Lower leg skin (tissue), 3 donors: Measurements from ENCODE around the gene ALDH1A2.

ENCODE experiments used
- CTCF ChIP-seq, 3 donors: fragments of 450-650 bp; IDR thresholded peaks; one replicate each; pipeline ENCODE4 v1.5.1; 2016; ENCODE audit warnings: antibody characterized with exemption in 3 of 3, mild to moderate bottlenecking in 3 of 3, moderate library complexity in 2 of 3
- POLR2A ChIP-seq, 2 donors: fragments of 450-650 bp; IDR thresholded peaks; one replicate each; pipeline ENCODE4 v1.6.1; 2016 to 2017; ENCODE audit warnings: antibody characterized with exemption in 2 of 2, mild to moderate bottlenecking in 1 of 2, moderate library complexity in 1 of 2

- no peak for TF ChIP-seq CTCF (IDR thresholded peaks at IDR 0.05)
- TF ChIP-seq POLR2A (IDR thresholded peaks at IDR 0.05), result no peak
These were observed 6.8 kb downstream of the ALDH1A2 start for GRCh38 chr15:58058729-58059128.
